Stomach smooth muscle (tissue), 2 donors: ENCODE measurements around the gene GAREM1.
A peak's percentile ranks its signal among the peaks of the same experiment; 100 is the strongest.

Source experiments
- H3K27ac ChIP-seq: one replicate; pipeline ENCODE4 v1.7.0; 2013; ENCODE audit warnings: mild to moderate bottlenecking, low read length, inconsistent platforms
- H3K27me3 ChIP-seq, 2 donors: one replicate each; pipeline ENCODE4 v1.7.0; 2013; ENCODE audit warnings: low read length in 2 of 2; ENCODE audit not compliant: insufficient read depth in 2 of 2, control insufficient read depth in 1 of 2
- H3K36me3 ChIP-seq, 2 donors: one replicate each; pipeline ENCODE4 v1.7.0; 2013; ENCODE audit warnings: low read length in 2 of 2; ENCODE audit not compliant: control insufficient read depth in 2 of 2, insufficient read depth in 2 of 2
- H3K4me1 ChIP-seq: one replicate; pipeline ENCODE4 v1.7.0; 2013; ENCODE audit warnings: low read length; ENCODE audit not compliant: control insufficient read depth, insufficient read depth
- H3K4me3 ChIP-seq, 2 donors: one replicate each; pipeline ENCODE4 v1.7.0; 2013; ENCODE audit warnings: low read length in 2 of 2
- H3K9ac ChIP-seq, 2 donors: one replicate each; pipeline ENCODE4 v1.7.0; 2013; ENCODE audit warnings: low read length in 2 of 2, mild to moderate bottlenecking in 1 of 2
- H3K9me3 ChIP-seq, 2 donors: one replicate each; pipeline ENCODE4 v1.7.0; 2013; ENCODE audit warnings: low read length in 2 of 2; ENCODE audit not compliant: control insufficient read depth in 2 of 2
- donor health status: healthy.
- donor health status: Pancreatic carcinoma.

The GAREM1 gene

GRCh38 chr18:32308493-32309120, 162.1 kb downstream of the GAREM1 start:
- no peaks in the 10 kb centered on the region for H3K9me3 ChIP-seq
- no peak overlapping the region for H3K27ac ChIP-seq
- H3K27me3 ChIP-seq, result no peaks in the 10 kb centered on the region
- H3K4me3 ChIP-seq, result no peak overlapping the region
- peaks cover 7% of the 10 kb centered on the region for H3K4me1 ChIP-seq
- no peaks in the 10 kb centered on the region for H3K36me3 ChIP-seq
- no peak overlapping the region for H3K9ac ChIP-seq

GRCh38 chr18:32303400-32303799, 167.3 kb downstream of the GAREM1 start:
- Histone ChIP-seq H3K36me3 (no peaks in the 10 kb centered on the region), H3K9me3 (no peaks in the 10 kb centered on the region), H3K4me1 (peaks cover 5% of the 10 kb centered on the region), H3K27ac (peak overlapping the region; percentile 25), H3K27me3 (no peaks in the 10 kb centered on the region), H3K9ac (no peak overlapping the region), H3K4me3 (no peak overlapping the region)

GRCh38 chr18:32302806-32303205, 167.9 kb downstream of the GAREM1 start:
- H3K9ac ChIP-seq, result no peak overlapping the region
- H3K9me3 ChIP-seq, result no peaks in the 10 kb centered on the region
- H3K4me1 ChIP-seq, result peaks cover 5% of the 10 kb centered on the region
- no peaks in the 10 kb centered on the region for H3K27me3 ChIP-seq
- peak overlapping the region; percentile 25 for H3K27ac ChIP-seq
- no peak overlapping the region for H3K4me3 ChIP-seq
- H3K36me3 ChIP-seq, result no peaks in the 10 kb centered on the region

GRCh38 chr18:32301976-32302743, 168.5 kb downstream of the GAREM1 start:
- Histone ChIP-seq H3K4me3 (no peak overlapping the region), H3K9ac (no peak overlapping the region), H3K36me3 (no peaks in the 10 kb centered on the region), H3K9me3 (no peaks in the 10 kb centered on the region), H3K4me1 (peaks cover 5% of the 10 kb centered on the region), H3K27ac (peak overlapping the region; percentile 25), H3K27me3 (no peaks in the 10 kb centered on the region)

- no peak overlapping the region for H3K9ac ChIP-seq
- no peaks in the 10 kb centered on the region for H3K36me3 ChIP-seq
- H3K27me3 ChIP-seq, result no peaks in the 10 kb centered on the region
- no peak overlapping the region for H3K4me3 ChIP-seq
- no peak overlapping the region for H3K27ac ChIP-seq
- no peaks in the 10 kb centered on the region for H3K9me3 ChIP-seq
- H3K4me1 ChIP-seq, result peaks cover 5% of the 10 kb centered on the region
These were observed 169.3 kb downstream of the GAREM1 start for GRCh38 chr18:32301361-32301760.

GRCh38 chr18:32300914-32301313, 169.8 kb downstream of the GAREM1 start:
- no peak overlapping the region for H3K4me3 ChIP-seq
- no peaks in the 10 kb centered on the region for H3K27me3 ChIP-seq
- H3K27ac ChIP-seq, result no peak overlapping the region
- no peak overlapping the region for H3K9ac ChIP-seq
- peaks cover 5% of the 10 kb centered on the region for H3K4me1 ChIP-seq
- H3K9me3 ChIP-seq, result no peaks in the 10 kb centered on the region
- H3K36me3 ChIP-seq, result no peaks in the 10 kb centered on the region

- no peaks in the 10 kb centered on the region for H3K9me3 ChIP-seq
- H3K27ac ChIP-seq, result no peak overlapping the region
- H3K36me3 ChIP-seq, result no peaks in the 10 kb centered on the region
- H3K4me3 ChIP-seq, result no peak overlapping the region
- H3K9ac ChIP-seq, result no peak overlapping the region
- H3K4me1 ChIP-seq, result peaks cover 5% of the 10 kb centered on the region
- no peaks in the 10 kb centered on the region for H3K27me3 ChIP-seq
These were observed 171.2 kb downstream of the GAREM1 start for GRCh38 chr18:32299484-32299883.

- H3K9ac ChIP-seq, result no peak overlapping the region
- no peaks in the 10 kb centered on the region for H3K36me3 ChIP-seq
These were observed 172.5 kb downstream of the GAREM1 start for GRCh38 chr18:32298171-32298667.

GRCh38 chr18:32297579-32298170, 173.0 kb downstream of the GAREM1 start:
- Histone ChIP-seq H3K9ac (no peak overlapping the region), H3K4me1 (peaks cover 3% of the 10 kb centered on the region), H3K4me3 (peak overlapping the region in 1 of 2 donors; percentile 24), H3K27ac (no peak overlapping the region), H3K36me3 (no peaks in the 10 kb centered on the region), H3K9me3 (no peaks in the 10 kb centered on the region), H3K27me3 (no peaks in the 10 kb centered on the region)

More at GRCh38 chr18:32298171-32298667, 172.5 kb downstream of the GAREM1 start:
- Histone ChIP-seq H3K9me3 (no peaks in the 10 kb centered on the region), H3K27ac (no peak overlapping the region), H3K4me1 (peaks cover 5% of the 10 kb centered on the region), H3K4me3 (peak overlapping the region in 1 of 2 donors; percentile 24), H3K27me3 (no peaks in the 10 kb centered on the region)

- Histone ChIP-seq H3K9me3 (no peaks in the 10 kb centered on the region), H3K4me3 (no peak overlapping the region), H3K9ac (no peak overlapping the region), H3K27ac (no peak overlapping the region), H3K4me1 (no peaks in the 10 kb centered on the region), H3K27me3 (no peaks in the 10 kb centered on the region), H3K36me3 (no peaks in the 10 kb centered on the region)
These were observed 173.8 kb downstream of the GAREM1 start for GRCh38 chr18:32296851-32297250.
